GM19240 (cell line): ENCODE results near the gene EML4.
"Not testable (repeated sequence)": the region's sequence is repeated elsewhere in the genome, so short reads cannot be mapped to it uniquely, and the experiment has no call there.

Experiments
- DNase-seq: peaks from one replicate; pipeline ENCODE4 v3.0.0; 2011; ENCODE audit warnings: low spot score; ENCODE audit not compliant: insufficient read length

EML4 gene

DNA sequence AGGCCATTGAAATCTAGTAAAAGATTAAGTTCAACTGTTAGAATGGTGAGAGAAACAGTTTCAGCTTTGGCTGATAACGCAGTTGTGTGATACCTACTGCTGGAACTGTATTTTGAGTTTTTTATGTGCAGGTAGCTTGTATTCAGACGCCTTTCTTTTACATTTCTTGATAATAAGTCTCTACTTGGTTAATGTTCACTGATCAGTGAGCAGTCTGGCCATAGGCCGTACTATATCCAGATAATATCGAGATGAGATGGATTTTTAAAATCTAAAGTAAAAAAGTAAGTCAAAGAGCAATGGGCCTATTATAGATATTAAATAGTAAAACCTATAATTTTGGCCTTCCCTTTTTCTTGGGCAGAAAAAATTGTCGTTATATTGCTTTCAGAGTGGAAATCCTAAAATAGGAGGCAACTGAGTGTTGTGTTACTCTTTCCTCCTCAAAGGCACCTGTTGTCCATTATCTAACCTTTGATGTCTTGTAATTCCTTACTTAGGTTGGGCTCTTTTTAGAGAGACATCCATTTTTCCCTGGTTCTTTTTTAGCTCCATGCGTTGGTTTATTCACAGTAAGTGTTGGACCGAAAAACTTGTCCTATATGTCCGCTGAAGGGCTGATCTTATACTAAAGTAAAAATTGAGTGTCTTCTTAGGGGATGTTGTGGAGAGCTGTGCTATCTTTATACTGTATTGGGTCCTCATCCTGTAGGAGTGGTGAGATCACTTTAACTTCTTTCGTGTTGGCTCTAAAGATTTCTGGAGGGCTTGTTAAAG, 1.7 kb downstream of the EML4 start:
- no peak for DNase-seq

DNA sequence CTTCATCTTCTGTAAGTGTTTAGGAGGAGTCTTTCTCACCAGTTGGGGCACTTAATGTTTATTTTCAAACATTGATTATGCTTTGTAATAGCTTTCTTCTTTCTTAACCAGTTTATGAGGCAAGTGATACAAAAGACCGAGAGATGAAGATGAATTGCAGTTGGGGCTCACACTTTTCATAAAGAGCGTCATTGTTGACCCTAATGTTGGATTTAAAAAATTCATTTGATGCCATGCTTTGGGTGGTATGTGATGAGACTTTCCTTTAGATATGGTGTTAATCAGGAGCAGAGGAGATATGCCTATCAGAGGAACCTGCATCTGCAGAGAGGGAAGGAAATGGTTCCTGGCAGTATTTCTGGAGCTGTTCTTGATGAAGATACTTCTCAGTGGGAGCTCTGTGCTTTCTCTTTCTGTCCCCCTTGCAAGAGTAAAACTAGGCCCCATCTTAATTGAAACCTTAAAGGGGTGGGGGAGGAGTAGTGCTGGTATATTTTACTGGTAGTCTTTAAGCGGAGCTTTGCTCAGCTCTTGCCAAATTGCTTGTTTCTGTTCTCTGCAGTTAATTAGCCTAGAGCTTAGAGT, 2.3 kb downstream of the EML4 start:
- peak; percentile 51 for DNase-seq

DNA sequence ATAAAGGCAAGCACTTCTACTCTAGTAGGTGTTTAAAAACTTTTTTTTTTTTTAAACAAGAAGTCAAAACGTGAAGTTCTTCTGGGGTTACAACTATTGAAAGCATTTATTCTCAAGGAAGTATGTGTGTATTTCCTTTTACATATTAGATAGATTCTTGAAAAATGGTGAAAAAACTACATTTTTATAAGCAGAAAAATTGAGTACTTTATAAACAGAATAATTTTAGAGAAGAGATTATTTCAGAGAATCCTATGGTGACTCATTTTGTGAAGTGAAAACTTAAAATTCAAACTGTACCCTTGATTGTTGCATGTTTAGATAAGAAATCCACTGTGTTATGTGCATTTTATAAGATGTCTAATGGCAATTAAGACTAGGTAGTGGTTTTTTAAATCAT, 2.9 kb downstream of the EML4 start:
- no peak for DNase-seq

DNA sequence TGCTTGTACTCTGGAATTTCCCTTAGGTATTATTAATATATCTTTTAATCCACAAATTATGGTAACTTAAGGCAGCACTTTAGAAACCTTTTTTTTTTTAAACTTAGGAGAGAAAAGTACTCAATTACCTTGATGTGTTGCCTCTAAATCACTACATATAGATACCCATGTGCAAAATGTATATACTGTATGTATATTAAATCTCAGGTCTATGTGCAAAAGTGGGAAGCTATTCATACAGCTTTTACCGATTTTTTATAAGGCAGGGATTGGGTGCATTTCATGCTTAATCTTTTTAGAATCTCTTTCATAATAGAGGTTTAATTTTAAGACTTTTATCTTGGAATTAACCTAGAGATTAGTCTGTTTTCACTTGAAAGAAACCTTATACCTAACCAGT, 3.4 kb downstream of the EML4 start:
- no peak for DNase-seq

DNA sequence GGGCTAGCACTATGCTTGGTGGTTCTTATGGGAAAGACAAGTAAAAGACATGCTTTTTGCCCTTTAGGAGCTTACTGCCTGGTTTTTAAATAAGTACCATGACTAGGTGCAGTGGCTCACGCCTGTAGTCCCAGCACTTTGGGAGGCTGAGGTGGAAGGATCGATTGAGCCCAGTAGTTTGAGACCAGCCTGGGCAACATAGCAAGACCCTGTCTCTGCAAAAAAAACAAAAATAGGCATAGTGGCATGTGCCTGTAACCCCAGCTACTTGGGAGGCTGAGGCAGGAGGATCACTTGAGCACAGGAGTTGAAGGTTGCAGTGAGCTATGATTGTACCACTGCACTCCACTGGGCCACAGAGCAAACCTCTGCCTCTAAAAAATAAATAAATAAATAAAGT, 4.3 kb downstream of the EML4 start:
- DNase-seq = not testable (repeated sequence)

DNA sequence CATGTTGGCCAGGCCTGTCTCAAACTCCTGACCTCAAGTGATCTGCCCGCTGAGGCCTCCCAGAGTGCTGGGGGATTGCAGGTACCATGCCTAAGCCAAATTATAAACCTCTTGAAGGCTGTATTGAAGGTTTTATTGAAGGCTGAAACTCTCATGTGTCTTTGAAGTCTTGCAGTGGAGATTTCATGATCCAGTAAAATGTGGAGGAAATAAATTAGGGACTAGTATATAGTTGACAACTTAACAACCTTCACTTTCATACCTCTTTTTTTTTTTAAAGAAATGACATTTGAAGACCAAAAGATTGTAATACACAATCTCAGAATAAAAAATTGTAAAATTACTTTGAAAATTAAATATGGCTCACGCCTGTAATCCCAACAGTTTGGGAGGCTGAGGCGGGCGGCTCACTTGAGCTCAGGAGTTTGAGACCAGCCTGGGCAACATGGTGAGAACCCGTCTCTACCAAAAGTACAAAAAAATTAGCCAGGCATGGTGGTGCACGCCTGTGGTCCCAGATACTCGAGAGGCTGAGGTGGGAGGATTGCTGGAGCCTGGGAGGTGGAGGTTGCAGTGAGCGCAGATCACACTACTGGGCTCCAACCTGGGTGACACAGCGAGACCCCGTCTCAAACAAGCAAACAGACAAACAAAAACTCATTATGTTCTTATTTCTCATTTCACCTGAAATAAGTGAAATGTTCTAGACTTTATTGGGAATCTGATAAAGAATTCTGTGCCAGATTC, 8.0 kb downstream of the EML4 start:
- no peak for DNase-seq

DNA sequence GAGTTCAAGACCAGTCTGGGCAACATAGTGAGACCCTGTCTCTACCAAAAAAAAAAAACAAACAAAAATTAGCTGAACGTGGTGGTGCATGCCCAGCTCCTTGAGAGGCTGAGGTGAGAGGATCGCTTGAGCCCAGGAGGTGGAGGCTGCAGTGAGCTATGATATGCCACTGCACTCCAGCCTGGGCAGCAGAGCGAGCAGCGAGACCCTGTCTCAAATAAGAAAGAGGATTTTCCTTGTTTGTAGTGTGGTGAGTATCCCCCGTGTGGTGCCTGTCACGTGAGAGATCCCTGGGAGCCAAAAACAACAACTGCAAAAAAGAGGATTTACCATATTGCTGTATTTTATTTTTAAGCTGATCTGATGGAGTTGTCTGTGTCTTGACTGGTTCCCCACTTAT, 9.2 kb downstream of the EML4 start:
- no peak for DNase-seq

DNA sequence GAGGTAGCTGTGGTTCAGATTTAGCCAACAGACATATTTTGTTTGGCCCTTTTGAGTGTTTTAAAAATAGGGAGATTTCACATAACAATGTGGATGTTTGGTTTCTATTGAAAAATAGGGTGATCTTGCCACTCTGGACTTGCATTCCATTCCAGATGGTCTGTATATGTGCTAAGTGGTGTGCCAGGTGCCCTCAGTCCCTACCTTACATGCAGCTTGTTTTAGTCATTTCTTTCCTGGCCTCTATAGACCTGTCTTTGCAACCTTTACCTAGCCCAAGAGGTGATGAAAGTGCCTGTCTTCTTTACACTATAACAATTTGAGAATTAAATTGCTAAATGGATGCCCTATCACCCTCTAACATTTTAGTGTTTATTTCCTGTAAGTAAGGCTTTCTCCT, 11.1 kb downstream of the EML4 start:
- DNase-seq = no peak

DNA sequence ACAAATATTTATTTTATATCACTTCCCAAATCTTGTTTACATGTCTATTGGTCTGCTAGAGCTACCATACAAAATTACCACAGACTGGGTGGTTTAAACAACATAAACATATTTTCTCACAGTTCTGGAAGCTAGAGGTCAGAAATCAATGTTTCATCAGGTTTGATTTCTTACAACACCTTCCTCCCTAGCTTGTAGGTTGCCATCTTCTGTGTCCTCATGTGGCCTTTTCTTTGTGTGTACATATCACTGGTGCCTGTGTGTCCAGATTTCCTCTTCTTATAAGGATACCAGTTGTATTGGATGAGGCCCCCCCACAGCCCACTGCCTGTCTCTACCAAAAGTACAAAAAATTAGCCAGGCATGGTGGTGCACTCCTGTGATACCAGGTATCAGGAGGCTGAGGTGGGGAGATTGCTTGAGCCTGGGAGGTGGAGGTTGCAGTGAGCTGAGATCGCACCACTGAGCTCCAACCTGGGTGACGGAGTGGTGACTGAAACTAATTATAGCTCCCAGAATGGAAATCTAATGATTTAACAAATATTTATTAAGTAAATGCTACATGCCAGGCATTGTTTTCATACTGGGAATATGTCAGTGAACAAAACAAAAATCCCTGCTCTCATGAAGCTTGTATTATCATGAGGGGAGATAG, 13.6 kb downstream of the EML4 start:
- DNase-seq = no peak

DNA sequence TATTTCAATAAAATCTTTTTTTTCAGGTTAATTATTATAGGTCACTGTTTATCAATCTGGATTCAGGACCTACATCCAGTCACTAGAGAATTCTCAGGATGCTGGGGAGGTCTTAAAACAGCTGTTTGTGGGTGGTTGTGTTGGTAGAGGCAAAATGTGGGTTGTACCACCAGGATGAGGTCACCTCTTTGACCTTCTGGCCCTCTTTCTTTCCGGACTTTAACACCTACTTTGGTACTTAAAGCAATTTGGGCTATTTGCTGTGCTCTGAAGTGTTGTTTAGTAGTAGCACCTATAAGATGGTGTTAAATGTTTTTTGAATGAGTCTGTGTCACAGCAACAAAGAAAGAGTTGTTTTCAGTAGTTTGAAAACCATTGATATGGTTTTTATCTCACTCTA, 14.6 kb downstream of the EML4 start:
- no peak for DNase-seq

DNA sequence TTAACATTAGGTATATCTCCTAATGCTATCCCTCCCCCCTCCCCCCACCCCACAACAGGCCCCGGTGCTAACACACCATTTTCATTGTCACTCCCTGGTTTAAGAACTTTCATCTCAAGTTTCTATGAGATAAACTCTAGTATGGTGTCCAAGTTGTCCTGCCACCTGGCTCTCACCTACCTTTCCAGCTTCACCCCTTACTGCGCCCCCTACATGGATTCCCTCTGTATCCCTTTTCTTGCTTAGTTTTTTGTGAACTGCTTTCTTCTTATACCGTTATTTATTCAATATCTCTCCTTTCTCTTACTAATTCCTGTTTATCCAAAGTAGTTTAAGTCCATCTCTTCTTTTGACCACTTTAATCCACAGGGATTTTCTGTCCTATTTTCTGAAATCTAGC, 15.2 kb downstream of the EML4 start:
- DNase-seq = no peak

DNA sequence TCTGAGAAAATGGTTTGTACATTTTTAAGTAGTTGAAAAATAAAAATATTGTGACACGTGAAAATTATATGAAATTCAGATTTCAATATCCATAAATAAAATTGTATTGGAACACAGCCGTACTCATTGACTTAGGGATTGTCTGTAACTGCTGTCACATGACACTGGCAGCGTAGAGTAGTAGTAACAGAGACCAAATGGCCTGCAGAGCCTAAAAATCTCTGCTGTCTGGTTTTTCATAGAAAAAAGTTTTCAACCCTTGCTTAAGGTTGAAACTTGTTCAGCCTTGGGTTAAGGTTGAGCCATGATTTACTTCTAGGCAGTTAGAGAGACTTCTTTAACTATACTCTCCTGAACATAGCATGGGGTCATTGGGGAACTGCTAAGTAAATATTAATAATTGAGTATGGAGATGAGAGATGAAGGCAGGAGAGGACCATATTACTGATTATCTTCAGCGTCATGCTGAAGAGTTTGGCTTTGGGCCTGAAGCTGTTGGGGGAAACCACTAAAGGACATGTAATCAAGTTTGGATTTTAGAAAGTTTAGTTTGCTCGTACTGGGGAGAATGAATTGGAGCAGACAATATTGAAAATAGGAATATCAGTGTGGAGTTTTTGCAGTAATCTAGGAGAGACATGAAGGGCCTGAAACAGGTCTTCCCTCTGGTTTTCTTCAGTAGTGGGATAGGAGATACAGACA, 16.2 kb downstream of the EML4 start:
- no peak for DNase-seq

DNA sequence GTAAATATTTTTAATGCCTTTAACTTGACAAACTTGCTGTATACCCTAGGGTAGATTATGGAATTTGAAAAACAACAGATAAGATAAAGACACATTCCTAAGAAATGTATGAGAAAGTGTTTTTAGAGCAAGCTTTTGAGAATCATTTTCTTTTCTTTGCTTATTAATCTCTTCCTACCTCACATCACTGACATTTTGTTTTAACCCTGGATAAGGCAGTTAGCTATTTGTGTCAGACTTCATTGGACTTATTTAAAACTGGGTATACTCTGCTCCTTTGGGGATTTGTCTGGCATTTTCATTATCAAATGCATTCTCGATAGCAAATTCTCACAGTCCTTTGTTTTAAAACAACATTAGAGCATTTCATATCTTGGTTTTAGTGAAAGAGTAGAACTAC, 17.2 kb downstream of the EML4 start:
- no peak for DNase-seq

DNA sequence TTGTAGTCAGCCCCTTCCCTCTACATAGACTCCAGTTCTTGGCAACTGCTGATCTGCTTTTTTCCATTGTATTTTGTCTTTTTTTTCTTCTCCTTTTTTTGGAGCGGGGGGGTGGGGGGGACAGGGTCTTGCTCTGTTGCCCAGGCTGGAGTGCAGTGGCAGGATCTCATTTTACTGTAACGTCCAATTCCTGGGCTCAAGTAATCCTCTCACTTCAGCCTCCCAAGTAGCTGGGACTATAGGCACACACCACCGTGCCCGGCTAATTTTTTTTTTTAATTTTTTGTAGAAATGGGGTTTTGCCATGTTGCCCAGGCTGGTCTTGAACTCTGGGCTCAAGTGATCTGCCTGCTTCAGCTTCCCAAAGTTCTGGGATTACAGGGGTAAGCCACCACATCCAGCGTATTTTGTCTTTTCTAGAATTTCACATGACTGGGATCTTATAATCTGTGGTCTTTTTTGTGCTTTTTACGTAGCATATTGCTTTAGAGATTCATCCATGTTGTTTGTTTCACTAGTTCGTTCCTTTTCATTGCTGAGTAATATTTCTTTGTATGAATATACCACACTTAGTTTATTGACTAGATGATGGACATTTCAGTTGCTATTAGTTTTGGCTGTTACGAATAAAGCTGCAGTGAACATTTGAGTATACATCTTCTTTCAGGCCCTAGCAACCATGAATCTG, 17.9 kb downstream of the EML4 start:
- DNase-seq = no peak

DNA sequence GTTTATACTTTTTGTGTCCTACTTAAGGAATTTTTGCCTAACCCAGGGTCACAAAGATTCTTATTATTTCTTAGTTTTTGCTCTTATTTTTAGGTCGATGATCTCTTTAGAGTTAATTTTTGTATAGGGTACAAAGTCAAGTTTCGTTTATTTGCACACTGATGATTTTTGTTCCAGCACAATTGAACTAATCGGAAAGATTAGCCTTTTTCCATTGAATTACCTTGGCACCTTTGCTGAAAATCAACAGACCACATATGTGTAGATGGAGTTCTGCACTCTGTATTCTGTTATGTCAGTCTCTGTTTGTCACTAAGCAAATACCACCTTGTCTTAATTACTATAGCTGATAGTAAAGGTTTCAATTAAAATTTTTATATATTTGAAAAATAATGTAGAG, 18.7 kb downstream of the EML4 start:
- no peak for DNase-seq

DNA sequence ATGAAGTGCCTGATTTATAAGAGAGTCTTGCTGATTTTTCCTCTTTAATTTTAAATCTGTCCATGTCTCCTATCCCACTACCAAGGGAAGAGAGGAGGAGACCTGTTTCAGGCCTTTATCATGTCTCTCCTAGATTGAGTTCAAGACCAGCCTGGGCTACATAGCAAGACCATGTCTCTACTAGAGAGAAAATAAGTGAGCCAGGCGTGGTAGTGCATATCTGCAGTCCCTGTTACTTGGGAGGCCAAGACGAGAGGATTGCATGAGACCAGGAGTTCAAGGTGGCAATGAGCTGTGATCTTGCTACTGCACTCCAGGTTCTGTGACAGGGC, 20.0 kb downstream of the EML4 start:
- DNase-seq = no peak

DNA sequence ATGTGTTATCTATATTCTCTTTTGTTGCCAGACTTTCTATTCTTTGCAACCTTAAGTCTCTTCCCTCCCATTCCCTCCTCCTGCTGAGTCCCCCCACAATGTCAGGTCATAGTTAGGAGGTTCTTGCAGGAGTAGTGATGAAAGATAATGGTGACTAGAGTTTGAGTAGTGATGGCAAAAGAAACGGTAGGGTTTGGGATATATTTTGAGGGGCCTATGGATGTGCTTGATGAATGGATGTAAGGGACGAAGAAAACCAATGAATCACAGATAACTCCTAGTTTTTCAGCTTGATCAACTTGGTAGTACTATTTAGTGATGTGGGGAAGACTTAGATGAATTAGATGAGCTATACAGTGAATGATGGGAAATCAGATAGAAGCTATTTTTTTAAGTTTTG, 21.0 kb downstream of the EML4 start:
- DNase-seq = no peak

DNA sequence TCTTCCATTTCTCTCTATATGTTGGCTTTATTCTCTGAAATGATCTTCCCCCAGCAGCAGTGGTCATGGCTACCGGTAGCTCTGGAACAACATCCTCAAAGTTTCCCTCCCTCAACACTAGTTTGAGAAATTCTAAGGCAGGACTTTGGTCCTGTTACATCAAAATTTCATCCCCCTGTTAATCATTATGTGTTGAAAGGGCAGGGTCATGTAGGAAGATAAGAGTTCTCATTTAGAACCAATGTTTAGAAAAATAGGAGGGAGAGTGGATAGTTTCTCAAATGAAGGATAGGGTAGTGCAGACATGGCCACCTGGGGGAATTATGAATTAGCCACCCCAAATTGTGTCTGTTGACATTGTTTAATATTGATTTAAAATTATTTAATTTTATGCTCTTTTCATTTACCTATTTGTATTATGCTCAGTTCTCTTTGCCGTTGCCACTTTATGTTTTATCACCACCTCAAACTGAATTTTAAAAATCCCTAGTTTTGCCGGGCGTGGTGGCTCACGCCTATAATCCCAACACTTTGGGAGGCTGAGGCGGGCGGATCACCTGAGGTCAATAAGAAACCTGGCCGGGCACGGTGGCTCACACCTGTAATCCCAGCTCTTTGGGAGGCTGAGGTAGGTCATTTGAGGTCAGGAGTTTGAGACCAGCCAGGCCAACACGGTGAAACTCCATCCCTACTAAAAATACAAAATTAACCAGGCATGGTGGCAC, 22.3 kb downstream of the EML4 start:
- DNase-seq = no peak

DNA sequence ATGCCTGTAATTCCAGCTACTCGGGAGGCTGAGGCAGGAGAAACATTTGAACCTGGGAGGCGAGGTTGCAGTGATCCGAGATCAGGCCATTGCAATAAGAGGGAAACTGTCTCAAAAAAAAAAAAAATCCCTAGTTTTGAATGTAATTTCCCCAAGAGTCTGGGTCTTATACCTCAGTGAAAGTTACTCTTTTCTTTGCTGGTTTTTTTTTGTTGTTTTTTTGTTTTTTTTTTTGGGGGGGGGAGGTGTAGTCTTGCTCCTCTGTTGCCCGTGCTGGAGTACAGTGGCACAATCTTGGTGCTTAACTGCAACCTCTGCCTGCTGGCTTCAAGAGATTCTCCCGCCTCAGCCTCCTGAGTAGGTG, 22.8 kb downstream of the EML4 start:
- DNase-seq = no peak
